ENCODE data around the gene CCL22. TPM values are rescaled to one million over a fixed set of nuclear protein-coding genes. Genes with fewer than 3 reads are reported as not detected.

Gene CCL22
- total RNA-seq, 1 experiment from 2014 or later, result not detected

DNA sequence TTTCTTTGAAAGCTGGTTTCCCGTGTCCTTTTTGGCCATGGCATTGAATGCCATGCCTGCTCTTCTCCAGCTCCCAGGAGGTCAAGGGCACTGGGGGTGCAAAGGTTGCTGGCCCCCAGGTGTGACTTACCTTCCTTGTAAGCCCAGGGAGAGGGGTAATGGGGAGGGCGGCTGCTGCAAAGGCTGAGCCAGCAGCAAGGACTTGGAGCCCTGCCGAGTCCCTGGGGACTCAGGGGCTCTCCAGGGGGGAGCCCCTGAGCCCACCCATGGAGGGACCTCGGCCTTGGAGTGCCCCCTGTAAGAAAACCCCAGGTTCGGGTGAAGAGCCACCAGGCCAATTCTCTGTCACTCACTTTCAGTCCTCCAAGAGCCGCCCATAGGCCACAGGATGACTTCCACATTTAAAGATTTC lies 5.9 kb upstream of the CCL22 start:
- no CpG with 5 or more reads among the region's 6 CpGs for WGBS (ENCODE audit: extremely low coverage, insufficient read length, low lambda C conversion rate)
- Histone ChIP-seq H3K9me3 (ENCODE audit: control insufficient read depth, low read depth, low read length) (no peaks in the 10 kb centered on the region), H2AFZ (ENCODE audit: low read length) (no peak overlapping the region)

More for the DNA sequence above, 5.9 kb upstream of the CCL22 start:
- Histone ChIP-seq H3K27me3 (ENCODE audit: insufficient read depth, low read length) (no peaks in the 10 kb centered on the region), H4K8ac (replicated peaks; ENCODE audit: insufficient read length, low read depth, low read length) (no peak overlapping the region), H3K23ac (ENCODE audit: insufficient read length, low read depth, low read length) (no peak overlapping the region), H3K4ac (ENCODE audit: low read depth, low read length) (no peak overlapping the region), H2BK20ac (ENCODE audit: low read depth, low read length, poor library complexity, severe bottlenecking) (no peak overlapping the region), H2AK5ac (ENCODE audit: insufficient read length, low read length) (no peak overlapping the region), H3K4me1 (ENCODE audit: insufficient read depth, low read length) (no peaks in the 10 kb centered on the region), H3K56ac (ENCODE audit: insufficient read length, low read depth, low read length) (no peak overlapping the region), H4K20me1 (ENCODE audit: control insufficient read depth, insufficient read depth, insufficient read length) (no peaks in the 10 kb centered on the region), H3K18ac (ENCODE audit: insufficient read length, low read depth, low read length) (no peak overlapping the region), H3K14ac (ENCODE audit: insufficient read depth, low read length) (no peak overlapping the region), H2BK120ac (ENCODE audit: low read depth, low read length, poor library complexity, severe bottlenecking) (no peak overlapping the region), H3T11ph (ENCODE audit: low read length) (no peak overlapping the region), H4K91ac (ENCODE audit: insufficient read length, low read depth, low read length) (no peak overlapping the region), H3K4me2 (ENCODE audit: insufficient read depth, insufficient read length, low read length) (no peak overlapping the region), H2BK5ac (ENCODE audit: insufficient read length, low read length) (no peak overlapping the region), H2BK15ac (ENCODE audit: low read depth, low read length) (no peak overlapping the region), H3K27ac (ENCODE audit: insufficient read length, low read depth, low read length) (no peak overlapping the region), H3K79me1 (ENCODE audit: insufficient read depth, low read depth, low read length, poor library complexity, severe bottlenecking) (no peaks in the 10 kb centered on the region), H2BK12ac (ENCODE audit: insufficient read length, low read depth, low read length) (no peak overlapping the region), H4K5ac (ENCODE audit: insufficient read length, low read depth, low read length) (no peak overlapping the region), H3K9ac (ENCODE audit: extremely low read depth, insufficient read length, low read length) (no peak overlapping the region), H3K79me2 (ENCODE audit: insufficient read depth, low read length) (no peaks in the 10 kb centered on the region), H3K23me2 (ENCODE audit: insufficient read length, low read depth, low read length, poor library complexity, severe bottlenecking) (no peaks in the 10 kb centered on the region)
- TF ChIP-seq, protein P1, sequence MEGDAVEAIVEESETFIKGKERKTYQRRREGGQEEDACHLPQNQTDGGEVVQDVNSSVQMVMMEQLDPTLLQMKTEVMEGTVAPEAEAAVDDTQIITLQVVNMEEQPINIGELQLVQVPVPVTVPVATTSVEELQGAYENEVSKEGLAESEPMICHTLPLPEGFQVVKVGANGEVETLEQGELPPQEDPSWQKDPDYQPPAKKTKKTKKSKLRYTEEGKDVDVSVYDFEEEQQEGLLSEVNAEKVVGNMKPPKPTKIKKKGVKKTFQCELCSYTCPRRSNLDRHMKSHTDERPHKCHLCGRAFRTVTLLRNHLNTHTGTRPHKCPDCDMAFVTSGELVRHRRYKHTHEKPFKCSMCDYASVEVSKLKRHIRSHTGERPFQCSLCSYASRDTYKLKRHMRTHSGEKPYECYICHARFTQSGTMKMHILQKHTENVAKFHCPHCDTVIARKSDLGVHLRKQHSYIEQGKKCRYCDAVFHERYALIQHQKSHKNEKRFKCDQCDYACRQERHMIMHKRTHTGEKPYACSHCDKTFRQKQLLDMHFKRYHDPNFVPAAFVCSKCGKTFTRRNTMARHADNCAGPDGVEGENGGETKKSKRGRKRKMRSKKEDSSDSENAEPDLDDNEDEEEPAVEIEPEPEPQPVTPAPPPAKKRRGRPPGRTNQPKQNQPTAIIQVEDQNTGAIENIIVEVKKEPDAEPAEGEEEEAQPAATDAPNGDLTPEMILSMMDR (conservative IDR thresholded peaks at IDR 0.05), result no peak
- Mint-ChIP-seq H3K36me3 (ENCODE audit: insufficient read depth in 1 of 3, low read depth in 3 of 3) (no peaks in the 10 kb centered on the region), H3K27ac (no peak overlapping the region), H3K4me1 (no peaks in the 10 kb centered on the region), H3K9me3 (no peaks in the 10 kb centered on the region), H3K4me3 (no peak overlapping the region), H3K27me3 (ENCODE audit: low read depth) (peaks cover 21% of the 10 kb centered on the region)
- no peak for DNase-seq

All from H9 (cell line).